Activated gamma-delta T cell treated with anti-CD3 and anti-CD28 coated beads, Interleukin-2, amount 50 U/mL, for 16 hours (primary cell): ENCODE results near the gene ASB2.

Experiments used
- DNase-seq: peaks from one replicate; pipeline ENCODE4 v3.0.0-alpha.2; 2020; ENCODE audit warnings: low read depth

The ASB2 gene

DNA sequence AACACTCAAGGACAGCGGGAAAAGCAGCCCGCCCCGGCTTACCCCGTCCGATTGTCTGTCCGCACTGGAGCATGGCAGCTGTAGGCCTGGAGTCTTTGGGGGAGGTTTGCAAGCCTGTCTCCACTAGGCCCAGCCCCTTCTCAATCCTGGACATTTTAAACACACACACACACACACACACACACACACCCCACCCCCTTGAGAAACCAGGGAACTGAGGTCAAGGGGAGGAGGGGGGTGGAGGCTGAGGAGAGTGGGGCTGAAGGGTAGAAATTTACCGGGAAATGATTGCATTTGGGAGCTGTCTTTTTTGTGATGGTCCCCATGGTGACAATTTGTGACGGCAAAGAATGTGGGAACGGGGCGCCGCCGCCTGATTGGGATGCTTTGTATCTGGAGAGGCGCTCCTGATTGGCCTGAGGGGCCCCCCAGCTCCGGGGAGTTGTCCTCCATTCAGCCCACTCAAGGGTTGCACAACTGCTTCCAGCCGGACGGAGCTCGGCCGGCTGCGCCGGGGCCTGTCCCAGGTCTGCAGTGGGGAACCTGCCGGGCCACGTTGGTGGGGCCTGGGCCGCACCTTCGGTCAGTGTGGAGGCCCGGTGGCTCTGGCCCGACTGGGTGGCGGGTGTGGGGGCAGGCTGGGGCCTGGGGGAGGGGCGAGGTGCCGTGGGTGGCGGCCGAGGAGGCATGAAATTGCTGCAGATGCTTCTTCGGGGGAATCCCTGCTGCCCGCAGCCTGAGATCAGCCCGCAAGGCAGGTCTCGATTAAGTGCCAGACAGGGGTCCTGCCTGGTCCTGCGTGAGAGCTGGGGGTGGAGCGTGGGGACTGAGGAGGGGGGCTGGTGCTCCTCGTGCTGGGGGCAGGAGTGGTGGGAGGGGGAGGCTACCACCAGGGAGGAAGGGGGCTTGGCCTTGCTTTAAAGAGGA lies 49.2 kb downstream of the ASB2 start, which contains the start of gene FAM181A:
TSS of gene FAM181A (plus strand) at position 472 of the 927 bp plus-strand sequence. CDS start 942 bp downstream, outside the sequence.
- no peak for DNase-seq

DNA sequence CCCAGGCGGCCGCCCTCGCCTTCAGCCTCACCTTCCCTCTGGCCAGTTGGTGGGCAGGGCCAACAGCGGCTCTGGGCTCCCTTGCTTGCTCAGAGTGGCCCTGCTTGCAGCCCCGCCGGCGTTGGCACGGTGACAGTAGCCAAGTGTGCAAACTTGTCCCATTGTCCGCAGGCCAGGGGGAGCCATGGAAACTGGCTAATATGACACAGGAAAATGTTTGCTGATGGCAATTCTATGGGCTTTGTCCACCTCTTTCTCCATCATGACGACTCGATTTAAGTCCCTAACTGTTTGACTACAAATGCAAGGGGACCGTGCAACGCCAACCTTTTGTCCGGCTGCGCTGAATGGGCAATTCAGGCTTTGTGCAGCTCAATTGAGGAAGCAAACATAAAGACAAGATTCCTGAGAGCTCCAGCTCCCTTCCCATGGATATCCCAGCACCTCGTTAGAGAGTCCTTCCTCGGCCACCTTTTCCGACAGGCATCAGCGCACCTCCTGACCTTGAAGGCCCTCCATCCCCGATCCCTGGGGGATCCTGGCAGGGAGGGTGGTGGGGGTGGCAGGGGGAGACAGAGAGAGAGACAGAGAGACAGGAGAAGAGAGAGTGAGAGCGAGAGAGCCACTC lies 50.0 kb downstream of the ASB2 start:
- no peak for DNase-seq

DNA sequence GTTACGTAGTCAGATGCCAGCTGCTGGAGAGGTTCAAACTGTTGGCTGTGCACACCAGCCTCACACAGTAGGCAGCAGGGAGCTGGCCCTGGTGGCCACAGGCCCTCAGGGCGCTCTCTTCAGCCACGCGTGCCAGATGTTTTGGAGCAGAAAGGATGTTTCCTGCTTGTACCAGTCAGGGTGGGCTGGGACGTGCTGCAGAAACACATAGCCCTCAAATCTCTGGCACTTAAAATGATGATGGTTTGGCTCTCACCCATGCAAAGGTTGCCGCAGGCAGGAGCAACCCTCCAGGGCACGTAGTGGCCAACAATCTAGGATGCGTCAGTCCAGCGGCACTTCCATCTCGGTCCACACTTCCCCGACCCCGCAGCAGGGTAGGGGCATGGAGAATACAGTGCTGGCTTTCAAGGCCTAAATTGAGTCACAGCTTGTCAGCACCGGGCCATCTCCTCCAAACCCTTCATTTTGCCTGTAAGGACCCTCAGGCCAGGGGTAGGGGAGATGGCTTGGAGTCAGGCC lies 50.9 kb downstream of the ASB2 start:
- DNase-seq: no peak

DNA sequence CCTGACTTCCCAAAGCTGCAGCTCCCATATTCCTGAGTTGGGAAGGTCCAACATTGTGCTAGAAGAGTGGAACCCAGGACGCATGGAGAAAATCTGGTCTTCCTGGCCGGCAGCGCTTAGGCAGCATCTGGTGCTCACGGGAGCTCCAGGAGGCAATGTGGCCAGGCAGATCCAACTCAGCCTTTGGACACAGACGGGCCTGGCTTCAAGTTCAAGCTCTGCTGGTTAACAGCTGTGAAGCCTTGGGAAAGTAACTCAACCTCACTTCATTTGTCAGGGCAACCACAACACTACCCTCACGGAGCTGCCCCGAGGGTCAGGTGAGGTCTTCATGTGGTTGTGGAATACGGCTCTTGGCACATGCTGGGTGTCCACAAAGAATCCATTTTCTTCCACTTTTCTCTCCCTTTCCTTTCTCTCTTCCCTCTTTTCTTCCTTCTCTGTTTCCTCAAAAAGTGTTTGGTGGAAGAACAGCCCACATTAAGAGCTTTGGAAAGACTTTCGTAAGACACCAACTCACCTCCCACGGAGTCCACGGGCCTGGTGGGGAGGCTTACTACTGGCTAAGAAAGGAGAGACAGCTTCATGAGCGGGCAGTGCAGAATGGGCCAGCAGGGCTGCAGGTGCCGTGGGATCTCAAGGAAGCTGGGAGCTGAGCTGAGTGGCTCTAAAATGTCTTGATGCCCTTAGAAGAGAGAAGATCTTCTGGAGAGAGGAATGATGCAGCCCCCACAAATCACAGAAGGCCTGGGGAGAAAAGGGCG lies 51.6 kb downstream of the ASB2 start:
- DNase-seq: no peak

DNA sequence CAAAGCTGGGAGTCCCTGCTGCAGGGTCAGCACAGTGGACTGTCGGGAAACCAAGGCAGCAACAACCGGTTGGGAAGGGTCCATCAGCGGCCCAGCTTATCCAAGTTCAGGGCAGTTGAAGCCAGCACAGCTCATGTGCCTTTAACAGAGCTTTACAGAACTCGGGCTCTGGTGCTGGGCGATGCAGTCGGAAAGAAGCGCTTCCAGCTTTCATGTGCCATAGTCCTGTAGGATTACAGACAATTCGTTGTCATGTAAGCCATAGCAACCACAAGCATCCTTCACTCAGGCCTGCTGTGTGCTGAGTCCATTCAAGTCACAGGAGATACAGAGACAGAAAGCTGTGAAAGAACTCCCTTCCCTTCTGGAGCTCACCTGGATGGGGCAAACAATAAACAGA lies 52.7 kb downstream of the ASB2 start:
- DNase-seq: no peak

DNA sequence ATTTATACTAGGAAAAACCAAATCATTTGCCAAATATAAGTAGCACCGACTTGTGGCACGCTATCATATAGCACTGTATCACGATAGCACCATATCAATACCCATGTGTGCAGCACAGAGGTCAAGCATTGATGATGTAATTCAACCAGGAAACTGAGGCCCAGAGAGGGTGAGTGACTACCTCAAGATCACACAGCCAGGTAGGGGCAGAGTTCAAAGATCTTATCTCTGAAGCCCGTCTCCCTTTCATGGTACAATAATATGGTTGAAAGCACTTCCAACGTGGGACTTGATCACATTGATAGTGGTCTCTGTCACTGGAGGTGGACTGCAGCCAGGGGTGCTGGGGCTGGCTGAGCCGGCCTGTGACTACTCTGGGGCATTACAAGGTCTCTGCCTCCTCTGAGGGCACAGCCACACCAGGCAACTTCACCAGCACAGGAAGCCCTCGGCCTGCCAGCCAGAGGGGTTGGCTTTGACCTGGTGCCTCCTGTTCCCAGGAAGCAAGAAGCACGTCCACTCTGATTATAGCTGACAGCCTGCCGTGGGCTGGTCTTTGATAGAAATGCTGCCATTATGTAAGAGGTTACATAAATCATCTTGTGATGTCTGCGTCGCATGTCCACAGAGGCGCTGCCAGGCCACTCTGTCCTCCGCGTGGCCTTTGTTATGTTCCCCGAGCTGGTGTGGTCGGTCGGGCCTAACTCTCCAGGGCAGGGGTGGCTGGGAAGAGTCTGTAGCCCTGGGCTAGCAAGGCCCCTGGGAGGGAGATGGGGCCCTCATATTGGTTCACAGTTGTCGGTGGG lies 55.2 kb downstream of the ASB2 start:
- DNase-seq: no peak

DNA sequence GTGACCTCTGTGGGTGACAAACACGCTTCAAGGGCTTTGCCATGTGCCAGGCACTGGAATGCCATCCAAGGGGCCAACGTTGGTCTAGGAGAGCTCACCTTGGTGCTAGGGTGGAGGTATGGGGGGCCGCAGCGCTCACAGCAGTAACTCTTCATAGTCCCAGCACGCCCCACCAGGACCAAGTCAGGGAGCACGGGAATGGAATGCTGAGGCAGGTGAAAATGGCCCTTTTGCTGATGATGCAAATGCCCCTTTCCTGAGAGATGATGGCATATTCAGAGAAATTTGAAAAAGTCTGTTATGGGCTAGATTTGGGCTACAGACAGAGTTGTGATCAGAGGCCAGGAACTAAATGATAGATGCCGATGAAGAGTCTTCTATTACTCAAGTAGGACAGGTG lies 59.2 kb downstream of the ASB2 start:
- DNase-seq: no peak

DNA sequence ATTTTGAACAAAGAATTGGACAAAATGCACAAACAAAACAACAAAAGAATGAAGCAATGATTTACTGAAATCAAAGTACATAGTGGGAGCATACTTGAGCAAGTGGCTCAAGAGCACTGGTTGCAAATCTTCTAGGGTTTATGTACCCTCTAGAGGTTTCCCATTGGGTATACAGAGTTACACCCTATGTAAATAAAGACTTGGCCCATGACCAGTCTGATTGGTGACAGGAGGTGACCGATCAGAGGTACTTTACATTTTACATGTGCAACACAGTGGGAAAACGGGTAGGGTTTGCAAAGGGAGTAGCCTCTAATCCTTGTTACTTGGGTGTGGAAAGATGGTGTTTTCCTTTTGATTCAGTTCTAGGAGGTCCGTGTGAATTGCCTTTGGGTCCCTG lies 59.9 kb downstream of the ASB2 start:
- no peak for DNase-seq

DNA sequence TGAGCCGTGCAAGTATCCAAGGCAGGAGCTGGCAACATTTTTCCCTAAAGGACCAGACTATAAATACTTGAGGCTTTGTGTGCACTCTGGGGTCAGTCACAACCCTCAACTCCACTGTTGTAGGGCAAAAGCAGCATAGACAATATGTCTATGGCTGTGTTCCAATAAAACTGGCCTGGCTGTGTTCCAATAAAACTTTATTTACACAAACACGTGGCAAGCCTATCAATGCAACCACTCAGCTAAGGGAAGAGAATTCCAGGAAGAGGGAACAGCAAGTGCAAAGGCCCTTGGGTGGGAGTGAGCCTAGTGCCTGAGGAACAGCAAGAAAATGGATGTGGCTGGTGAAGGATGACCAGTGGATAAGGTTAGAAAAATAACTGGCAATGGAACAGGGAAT lies 60.6 kb downstream of the ASB2 start:
- no peak for DNase-seq

DNA sequence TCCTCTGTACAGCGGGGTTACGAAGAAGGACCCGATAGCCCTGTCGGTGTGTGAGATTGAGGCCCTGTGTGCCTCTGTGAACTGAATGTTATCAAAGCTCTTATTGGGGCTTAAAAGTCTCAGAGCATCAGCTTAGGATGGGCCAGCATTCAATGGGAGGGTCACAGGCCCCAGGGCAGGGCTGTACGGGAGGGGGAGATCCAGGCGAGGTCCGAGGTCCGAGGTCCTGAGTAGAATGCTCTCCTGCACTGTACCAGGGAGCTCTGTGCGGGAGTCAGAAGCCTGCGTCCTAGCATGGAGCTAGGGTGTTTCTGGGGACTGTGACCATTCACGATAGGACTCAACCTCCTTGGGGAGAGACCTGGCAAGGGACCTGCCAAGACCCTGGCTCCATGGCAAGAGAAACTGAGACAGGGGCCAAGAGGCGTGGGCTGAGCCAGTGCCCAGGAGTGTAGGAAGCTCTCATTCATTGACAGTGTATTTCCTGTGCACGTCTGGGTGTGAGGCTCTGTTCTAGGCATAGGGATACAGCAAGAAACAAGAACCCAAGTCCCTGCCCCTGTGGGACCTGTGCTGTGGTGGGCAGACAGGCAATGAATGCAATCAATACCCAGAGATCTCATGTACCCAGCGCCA lies 61.2 kb downstream of the ASB2 start:
- no peak for DNase-seq

DNA sequence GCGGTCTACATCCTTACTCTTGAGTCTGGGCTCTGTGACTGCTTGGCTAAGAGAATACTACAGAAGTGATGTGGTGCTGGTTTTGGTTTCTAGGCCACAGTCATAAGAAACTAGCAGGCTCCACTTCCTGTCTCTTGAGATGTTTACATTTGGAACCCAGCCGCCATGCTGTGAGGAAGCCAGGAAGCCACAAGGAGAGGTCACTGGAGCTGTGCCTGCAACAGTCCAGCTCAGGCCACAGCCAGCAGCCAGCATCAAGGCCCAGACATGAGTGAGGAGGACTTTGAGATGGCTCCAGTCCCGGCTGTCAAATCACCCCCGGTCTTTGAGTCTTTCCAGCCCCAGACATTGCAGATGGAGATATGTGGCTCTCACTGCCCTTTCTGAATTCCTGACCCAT lies 62.1 kb downstream of the ASB2 start:
- DNase-seq: no peak

DNA sequence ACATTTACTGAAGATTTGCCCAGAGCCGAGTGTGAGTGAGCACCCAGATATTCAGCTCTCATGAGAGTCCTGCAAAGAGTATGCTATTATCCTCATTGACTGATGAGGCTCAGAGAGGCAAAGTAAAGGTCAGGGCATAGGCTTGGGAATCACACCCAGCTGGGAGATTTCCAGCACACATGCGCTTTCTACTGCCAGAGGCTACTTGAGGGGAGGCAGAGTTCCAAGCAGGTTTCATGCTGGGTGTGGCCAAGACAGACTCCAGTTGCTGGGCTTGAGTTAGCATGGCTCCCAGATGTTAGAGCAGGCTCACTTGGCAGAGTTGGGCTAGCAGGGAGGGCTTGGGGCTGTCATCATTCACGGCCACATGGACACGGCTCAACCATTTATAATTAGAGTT lies 63.6 kb downstream of the ASB2 start:
- no peak for DNase-seq

DNA sequence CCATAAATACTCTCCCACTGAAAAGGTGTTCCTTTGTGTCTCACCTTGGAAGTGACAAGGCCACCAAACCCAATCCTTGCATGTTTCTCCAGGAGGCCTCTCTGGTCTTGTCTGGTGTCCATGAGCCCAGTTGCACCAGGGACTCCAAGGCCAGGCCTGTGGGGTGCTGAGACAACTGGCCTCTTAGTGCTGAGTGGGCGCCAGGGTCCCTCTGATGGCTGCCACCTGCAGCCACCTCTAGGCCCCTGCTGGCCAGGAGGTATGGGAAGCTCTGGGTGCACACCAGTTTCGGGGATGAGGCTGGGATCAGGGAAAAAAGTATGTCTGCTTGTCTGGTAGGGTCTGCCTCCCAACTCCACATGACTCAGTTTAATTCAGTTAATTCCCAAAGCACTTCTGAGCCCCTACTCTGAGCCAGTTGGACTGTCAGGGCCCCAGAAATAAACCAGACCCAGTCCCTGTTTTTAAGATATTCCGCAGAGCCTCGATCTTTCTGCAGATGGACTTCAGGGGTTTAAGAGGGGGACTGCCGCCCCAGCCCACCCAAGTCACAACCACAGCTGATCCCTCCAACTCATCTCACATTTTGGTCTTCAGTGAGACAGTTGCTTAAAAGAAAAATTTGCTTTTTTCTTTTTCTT lies 64.3 kb downstream of the ASB2 start:
- DNase-seq: no peak

DNA sequence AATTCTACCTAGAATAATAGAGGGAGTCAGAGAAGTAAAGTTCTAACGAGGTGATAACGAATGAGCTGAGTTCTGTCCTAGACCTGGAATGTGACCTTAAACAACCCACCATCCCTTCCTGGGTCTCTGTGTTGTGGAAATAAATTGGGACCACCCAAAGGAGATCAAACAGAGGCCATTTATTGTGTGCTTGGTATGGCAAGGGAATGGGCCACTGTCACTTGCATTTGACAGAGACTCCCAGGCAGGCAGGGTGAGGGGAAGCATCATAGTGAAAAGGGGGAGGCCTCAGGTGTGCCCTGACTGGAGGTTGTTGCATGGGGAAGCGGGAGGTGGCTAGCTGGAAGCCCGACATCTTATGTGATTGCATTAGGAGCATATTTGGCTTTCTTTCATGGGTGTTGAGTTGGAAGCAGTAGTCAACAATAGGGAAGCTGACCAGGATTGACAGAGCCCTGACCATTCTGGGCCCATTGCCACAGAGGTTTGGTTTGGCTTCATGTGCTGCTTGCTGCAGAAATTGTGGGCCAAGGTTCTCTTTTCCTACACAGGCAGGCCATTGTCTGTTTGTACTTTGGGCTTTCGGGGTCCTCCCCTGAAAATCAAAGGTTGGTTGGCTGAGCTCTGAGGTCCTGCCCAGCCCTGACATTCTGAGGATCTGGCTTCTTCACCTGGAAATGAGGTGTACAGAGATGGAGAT lies 66.8 kb downstream of the ASB2 start:
- DNase-seq: no peak

DNA sequence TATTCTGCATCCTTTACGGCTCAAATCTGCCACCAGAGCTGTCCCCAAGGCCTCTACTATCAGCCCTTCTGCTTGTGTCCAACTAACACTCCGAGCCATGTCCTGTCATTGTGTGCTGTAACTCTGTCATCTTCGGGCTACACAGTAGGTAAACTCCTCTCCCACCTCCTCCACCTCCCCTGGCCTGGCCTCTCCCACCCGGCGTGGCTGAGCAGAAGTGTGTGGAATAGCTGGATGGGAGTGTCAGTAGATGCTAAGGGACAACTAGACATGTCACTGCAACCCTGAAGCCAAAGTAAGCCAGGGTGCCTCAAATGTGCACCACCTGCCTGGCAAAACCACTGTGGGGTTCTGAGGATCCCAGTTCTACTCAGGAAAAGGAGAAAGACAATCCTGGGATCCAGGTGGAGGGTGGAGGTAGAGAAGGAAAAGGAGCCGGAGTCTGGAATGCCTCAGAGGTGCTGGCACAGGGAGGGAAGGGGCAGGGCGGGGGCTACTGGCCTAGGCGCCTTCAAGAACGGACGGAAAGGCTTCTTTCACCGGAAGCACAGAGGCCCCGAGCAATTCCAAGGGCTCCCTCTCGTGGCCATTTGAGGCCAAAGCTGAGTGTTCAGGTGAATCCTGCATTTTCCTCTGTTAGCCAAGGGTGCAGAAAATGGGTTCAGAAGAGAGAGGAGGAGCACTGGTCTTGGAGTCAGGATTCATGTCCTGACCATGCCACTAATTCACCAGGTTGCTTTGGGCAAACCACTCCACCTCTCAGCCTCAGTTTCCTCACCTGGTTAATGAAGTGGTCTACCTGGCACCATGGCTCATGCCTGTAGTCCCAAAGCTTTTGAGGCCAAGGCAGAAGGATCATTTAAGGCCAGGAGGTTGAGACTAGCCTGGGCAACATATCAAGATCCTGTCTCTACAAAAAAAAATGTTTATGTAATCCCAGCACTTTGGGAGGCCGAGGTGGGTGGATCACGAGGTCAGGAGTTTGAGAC lies 69.7 kb downstream of the ASB2 start:
- peak; percentile 11 for DNase-seq

DNA sequence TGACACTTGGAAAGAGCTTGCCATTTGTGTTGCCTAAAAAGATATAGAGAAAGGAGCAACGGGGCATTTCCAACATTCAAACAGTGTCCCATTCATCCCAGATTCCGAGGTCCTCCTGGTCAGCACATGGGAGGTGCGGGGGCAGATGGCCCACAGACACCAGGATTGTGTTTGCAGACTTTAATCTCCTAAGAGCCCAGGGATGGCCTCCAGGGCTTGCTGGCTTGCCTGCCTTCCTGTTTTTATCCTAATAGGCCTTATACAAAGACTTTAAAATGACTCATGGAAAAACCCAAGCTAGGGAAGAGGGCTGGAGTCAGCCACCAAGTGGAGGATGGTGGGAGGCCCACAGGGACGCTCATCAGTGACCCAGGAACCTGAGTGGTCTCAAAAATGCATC lies 70.7 kb downstream of the ASB2 start:
- no peak for DNase-seq

DNA sequence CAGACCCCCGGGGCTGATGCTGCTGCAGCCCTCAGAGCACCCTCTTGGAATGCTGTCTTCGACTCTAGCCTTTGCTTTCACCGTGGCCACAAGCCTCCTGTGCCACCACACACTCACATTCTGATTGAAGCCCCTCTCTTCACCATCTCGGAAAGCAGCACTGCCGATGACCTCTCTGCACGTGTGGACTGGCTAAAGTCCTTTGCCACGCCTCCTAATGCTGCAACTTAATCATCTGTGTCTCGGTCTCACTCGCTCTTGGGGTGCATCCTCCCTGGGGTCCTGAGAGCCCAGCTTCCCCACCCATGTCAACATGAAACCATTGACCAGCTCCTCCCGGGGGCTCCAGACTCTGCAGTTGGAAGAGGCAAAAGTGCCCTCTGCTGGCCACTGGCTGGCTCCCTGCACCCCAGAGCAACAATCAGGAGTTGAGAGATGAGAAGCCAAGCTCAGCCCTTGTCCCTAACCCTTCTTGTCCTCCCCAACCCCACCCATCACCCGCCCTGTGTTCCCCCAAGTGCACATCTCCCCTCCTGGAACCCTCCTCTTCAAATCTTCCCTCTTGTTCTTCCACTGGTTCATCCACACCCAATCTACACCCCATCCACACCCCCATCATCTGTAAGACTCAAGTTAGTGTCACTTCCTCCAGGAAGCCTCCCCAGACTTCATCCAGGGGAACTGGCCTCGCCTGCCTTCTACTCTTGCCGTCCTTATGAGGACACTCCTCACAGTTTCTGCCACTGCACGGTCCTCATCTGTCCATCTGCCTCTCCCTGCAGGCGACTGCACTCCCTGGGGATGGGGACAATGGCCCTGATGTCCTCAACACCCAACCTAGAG lies 72.8 kb downstream of the ASB2 start:
- no peak for DNase-seq
